HEK293 (cell line): ENCODE data around the gene BRF1.

ENCODE experiments used
- CTCF ChIA-PET: fragments of 350-600 bp; formaldehyde crosslinking; extraction: SDS; loops from one replicate; lab custom pipeline; 2021; ENCODE audit warnings: antibody characterized with exemption; lab: Yijun Ruan, JAX
- POLR2A ChIA-PET: fragments of 300-600 bp; formaldehyde crosslinking; extraction: SDS; loops from one replicate; lab custom pipeline; 2020; ENCODE audit warnings: antibody characterized with exemption, inconsistent platforms; lab: Yijun Ruan, JAX
- H3K27ac ChIP-seq: fragments of 200-500 bp; sonication (Bioruptor generic); 2 replicates; pipeline ENCODE4 v1.5.1; 2014; ENCODE audit warnings: low read depth, low read length, control low read depth, inconsistent platforms; ENCODE audit errors: extremely low read depth
- H3K36me3 ChIP-seq, 2 experiments: fragments of 200-500 bp in 1 of 2; sonication (Bioruptor generic) in 1 of 2; 1 replicate in 1 of 2; 2 replicates in 1 of 2; pipeline ENCODE4 v1.5.1; 2014 to 2017; ENCODE audit warnings: inconsistent platforms in 2 of 2, low read length in 2 of 2; ENCODE audit not compliant: control insufficient read depth in 2 of 2, insufficient read depth in 1 of 2
- H3K4me1 ChIP-seq: fragments of 200-500 bp; sonication (Bioruptor generic); 2 replicates; pipeline ENCODE4 v1.5.1; 2014; ENCODE audit warnings: mild to moderate bottlenecking, low read length, inconsistent platforms; ENCODE audit not compliant: control insufficient read depth, insufficient read depth
- H3K4me3 ChIP-seq: 2 replicates; pipeline ENCODE4 v1.5.1; 2011; ENCODE audit warnings: low read depth, mild to moderate bottlenecking, control low read depth, low read length, moderate library complexity
- H3K9me3 ChIP-seq: fragments of 200-500 bp; sonication (Bioruptor generic); 2 replicates; pipeline ENCODE4 v1.5.1; 2014; ENCODE audit warnings: low read depth, low read length, inconsistent platforms; ENCODE audit not compliant: control insufficient read depth, insufficient read depth
- GLIS1 ChIP-seq: fragments of 450-650 bp; formaldehyde crosslinking; IDR thresholded peaks from 2 replicates; pipeline ENCODE4 v1.5.1; 2016; ENCODE audit warnings: missing biosample characterization, missing genetic modification characterization
- GLIS2 ChIP-seq: fragments of 450-650 bp; formaldehyde crosslinking; IDR thresholded peaks from 2 replicates; pipeline ENCODE4 v1.5.1; 2016; ENCODE audit warnings: missing biosample characterization, missing genetic modification characterization
- KLF1 ChIP-seq: fragments of 450-650 bp; formaldehyde crosslinking; IDR thresholded peaks from 2 replicates; pipeline ENCODE4 v1.5.1; 2016; ENCODE audit warnings: missing biosample characterization, missing genetic modification characterization
- KLF10 ChIP-seq: fragments of 450-650 bp; IDR thresholded peaks from 2 replicates; pipeline ENCODE4 v1.5.1; 2018; ENCODE audit warnings: missing biosample characterization, mild to moderate bottlenecking, missing genetic modification characterization
- KLF8 ChIP-seq: fragments of 450-650 bp; formaldehyde crosslinking; IDR thresholded peaks from 2 replicates; pipeline ENCODE4 v1.5.1; 2016; ENCODE audit warnings: missing biosample characterization, missing genetic modification characterization
- MYNN ChIP-seq: fragments of 450-650 bp; formaldehyde crosslinking; IDR thresholded peaks from 2 replicates; pipeline ENCODE4 v1.5.1; 2016; ENCODE audit warnings: missing biosample characterization, missing genetic modification characterization, borderline replicate concordance
- PATZ1 ChIP-seq: fragments of 450-650 bp; formaldehyde crosslinking; IDR thresholded peaks from 2 replicates; pipeline ENCODE4 v1.5.1; 2016; ENCODE audit warnings: missing biosample characterization, missing genetic modification characterization
- REST ChIP-seq: fragments of 450-650 bp; formaldehyde crosslinking; IDR thresholded peaks from 2 replicates; pipeline ENCODE4 v1.5.1; 2016; ENCODE audit warnings: missing biosample characterization, missing genetic modification characterization
- SETDB1 ChIP-seq: IDR thresholded peaks from one replicate; pipeline ENCODE4 v1.6.1; 2017; ENCODE audit warnings: mild to moderate bottlenecking, low read length, moderate library complexity, mixed read lengths; ENCODE audit not compliant: insufficient read length
- ZBTB17 ChIP-seq: fragments of 450-650 bp; formaldehyde crosslinking; IDR thresholded peaks from 2 replicates; pipeline ENCODE4 v1.5.1; 2016; ENCODE audit warnings: missing biosample characterization, missing genetic modification characterization
- ZBTB48 ChIP-seq: fragments of 450-650 bp; formaldehyde crosslinking; IDR thresholded peaks from 2 replicates; pipeline ENCODE4 v1.5.1; 2016; ENCODE audit warnings: missing biosample characterization, missing genetic modification characterization
- ZBTB8A ChIP-seq: fragments of 450-650 bp; formaldehyde crosslinking; IDR thresholded peaks from 2 replicates; pipeline ENCODE4 v1.5.1; 2016; ENCODE audit warnings: missing biosample characterization, missing genetic modification characterization
- ZFP3 ChIP-seq: fragments of 450-650 bp; formaldehyde crosslinking; IDR thresholded peaks from 2 replicates; pipeline ENCODE4 v1.5.1; 2016; ENCODE audit warnings: low read depth, missing biosample characterization, missing genetic modification characterization
- ZNF114 ChIP-seq: fragments of 450-650 bp; formaldehyde crosslinking; IDR thresholded peaks from 2 replicates; pipeline ENCODE4 v1.5.0; 2017; ENCODE audit warnings: missing biosample characterization, missing genetic modification characterization
- ZNF16 ChIP-seq: fragments of 450-650 bp; formaldehyde crosslinking; IDR thresholded peaks from 2 replicates; pipeline ENCODE4 v1.5.1; 2016; ENCODE audit warnings: low read depth, missing biosample characterization, missing genetic modification characterization
- ZNF23 ChIP-seq: fragments of 450-650 bp; formaldehyde crosslinking; IDR thresholded peaks from 2 replicates; pipeline ENCODE4 v1.5.1; 2016; ENCODE audit warnings: missing biosample characterization, missing genetic modification characterization, borderline replicate concordance
- ZNF239 ChIP-seq: fragments of 450-650 bp; formaldehyde crosslinking; IDR thresholded peaks from 2 replicates; pipeline ENCODE4 v1.5.1; 2016; ENCODE audit warnings: missing biosample characterization, missing genetic modification characterization
- ZNF280D ChIP-seq: fragments of 450-650 bp; formaldehyde crosslinking; IDR thresholded peaks from 2 replicates; pipeline ENCODE4 v1.5.1; 2016; ENCODE audit warnings: missing biosample characterization, missing genetic modification characterization
- ZNF324 ChIP-seq: fragments of 450-650 bp; formaldehyde crosslinking; IDR thresholded peaks from 2 replicates; pipeline ENCODE4 v1.5.1; 2016; ENCODE audit warnings: missing biosample characterization, missing genetic modification characterization
- ZNF544 ChIP-seq: fragments of 450-650 bp; formaldehyde crosslinking; IDR thresholded peaks from 2 replicates; pipeline ENCODE4 v1.5.0; 2017; ENCODE audit warnings: missing biosample characterization, missing genetic modification characterization
- ZNF555 ChIP-seq: fragments of 450-650 bp; formaldehyde crosslinking; conservative IDR thresholded peaks from 2 replicates; pipeline ENCODE4 v1.5.1; 2017; ENCODE audit warnings: missing biosample characterization, mild to moderate bottlenecking, missing genetic modification characterization, inconsistent platforms
- ZNF561 ChIP-seq: fragments of 450-650 bp; IDR thresholded peaks from 2 replicates; pipeline ENCODE4 v1.5.1; 2018; ENCODE audit warnings: missing biosample characterization, missing genetic modification characterization, borderline replicate concordance
- ZNF600 ChIP-seq: fragments of 450-650 bp; formaldehyde crosslinking; IDR thresholded peaks from 2 replicates; pipeline ENCODE4 v1.5.1; 2016; ENCODE audit warnings: missing biosample characterization, missing genetic modification characterization
- ZNF610 ChIP-seq: fragments of 450-650 bp; formaldehyde crosslinking; IDR thresholded peaks from 2 replicates; pipeline ENCODE4 v1.5.1; 2016; ENCODE audit warnings: missing biosample characterization, missing genetic modification characterization, borderline replicate concordance
- ZNF658 ChIP-seq: fragments of 450-650 bp; formaldehyde crosslinking; IDR thresholded peaks from 2 replicates; pipeline ENCODE4; 2016; ENCODE audit warnings: missing biosample characterization, missing genetic modification characterization
- ZNF701 ChIP-seq: fragments of 450-650 bp; formaldehyde crosslinking; IDR thresholded peaks from 2 replicates; pipeline ENCODE4 v1.5.1; 2016; ENCODE audit warnings: missing biosample characterization, missing genetic modification characterization
- TF ChIP-seq, protein P1 (sequence below): fragments of 450-650 bp; formaldehyde crosslinking; IDR thresholded peaks from 2 replicates; pipeline ENCODE4 v1.5.1; 2017; ENCODE audit warnings: missing biosample characterization, missing genetic modification characterization

Gene BRF1

DNA sequence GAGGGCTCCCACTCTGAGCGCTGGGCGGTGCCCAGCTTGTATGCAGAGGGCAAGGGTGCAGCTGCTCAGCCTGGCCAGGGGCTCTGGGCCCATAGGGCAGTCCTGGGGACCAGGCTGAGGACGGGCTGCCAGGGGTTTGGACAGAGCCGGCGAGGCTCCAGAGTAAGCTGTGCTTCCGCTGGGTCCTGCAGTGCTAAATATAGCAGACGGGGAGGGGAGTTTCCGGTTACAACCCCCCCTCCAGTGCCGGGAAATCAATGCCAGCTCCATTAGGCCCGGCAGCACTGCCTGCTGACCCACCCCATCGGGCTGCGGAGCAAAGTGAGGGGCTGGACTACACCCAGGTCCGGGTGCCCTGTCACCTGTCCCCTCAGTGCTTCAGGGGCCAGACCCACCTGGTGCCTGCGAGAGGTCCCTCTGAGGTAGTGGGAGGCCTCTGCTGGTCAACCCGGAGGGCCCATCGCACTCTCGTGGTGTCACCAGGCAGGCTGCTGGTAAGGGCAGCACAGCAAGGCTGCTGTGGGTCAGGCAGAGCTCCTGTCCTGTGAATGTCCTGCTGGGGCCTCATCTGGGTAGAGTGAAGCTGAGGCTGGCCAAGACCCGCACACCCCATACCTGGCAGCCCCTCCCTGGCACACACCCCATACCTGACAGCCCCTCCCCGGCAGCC, 129.7 kb downstream of the BRF1 start:
- CTCF ChIA-PET, result interaction anchor here (0.6 to 3.7 kb wide), 2 partner anchors 10 to 165 kb away, joined by 4 to 18 read pairs; partner anchors contain the start of gene NUDT14
- Histone ChIP-seq H3K4me3 (no peak overlapping the region), H3K36me3 (peaks cover 0 to 4% of the 10 kb centered on the region in 2 experiments; a peak in 1 of 3 replicates), H3K9me3 (no peaks in the 10 kb centered on the region), H3K4me1 (peaks cover 3% of the 10 kb centered on the region; the same call in 1 of the 2 replicates), H3K27ac (no peak overlapping the region)
- POLR2A ChIA-PET, result interaction anchor here (2.0 kb wide), 1 partner anchor 10 kb away, joined by 9 read pairs; the partner anchor contains the start of gene NUDT14
- TF ChIP-seq, protein P1, sequence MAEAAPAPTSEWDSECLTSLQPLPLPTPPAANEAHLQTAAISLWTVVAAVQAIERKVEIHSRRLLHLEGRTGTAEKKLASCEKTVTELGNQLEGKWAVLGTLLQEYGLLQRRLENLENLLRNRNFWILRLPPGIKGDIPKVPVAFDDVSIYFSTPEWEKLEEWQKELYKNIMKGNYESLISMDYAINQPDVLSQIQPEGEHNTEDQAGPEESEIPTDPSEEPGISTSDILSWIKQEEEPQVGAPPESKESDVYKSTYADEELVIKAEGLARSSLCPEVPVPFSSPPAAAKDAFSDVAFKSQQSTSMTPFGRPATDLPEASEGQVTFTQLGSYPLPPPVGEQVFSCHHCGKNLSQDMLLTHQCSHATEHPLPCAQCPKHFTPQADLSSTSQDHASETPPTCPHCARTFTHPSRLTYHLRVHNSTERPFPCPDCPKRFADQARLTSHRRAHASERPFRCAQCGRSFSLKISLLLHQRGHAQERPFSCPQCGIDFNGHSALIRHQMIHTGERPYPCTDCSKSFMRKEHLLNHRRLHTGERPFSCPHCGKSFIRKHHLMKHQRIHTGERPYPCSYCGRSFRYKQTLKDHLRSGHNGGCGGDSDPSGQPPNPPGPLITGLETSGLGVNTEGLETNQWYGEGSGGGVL (tag by site-specific recombination), result peak; percentile 34; the same call in 1 of the 2 replicates
- no peak for TF ChIP-seq ZFP3 (tag by site-specific recombination)
- peak; percentile 45 for TF ChIP-seq GLIS2 (tag by site-specific recombination)
- no peak for TF ChIP-seq ZNF16 (tag by site-specific recombination)
- peak; percentile 34; the same call in 1 of the 2 replicates for TF ChIP-seq ZNF600
- TF ChIP-seq ZNF280D (tag by site-specific recombination), result no peak
- TF ChIP-seq ZNF23, result no peak
- TF ChIP-seq ZNF610 (tag by site-specific recombination), result no peak
- TF ChIP-seq ZBTB17 (tag by site-specific recombination), result peak; percentile 28; the same call in 1 of the 2 replicates
- TF ChIP-seq PATZ1, result peak; percentile 66; the same call in 1 of the 2 replicates
- TF ChIP-seq ZNF114, result no peak
- TF ChIP-seq MYNN, result no peak
- no peak for TF ChIP-seq SETDB1
- TF ChIP-seq ZNF239 (tag by site-specific recombination), result no peak
- peak; percentile 54; the same call in 1 of the 2 replicates for TF ChIP-seq KLF8 (tag by site-specific recombination)
- no peak for TF ChIP-seq ZBTB48 (tag by site-specific recombination)
- no peak for TF ChIP-seq ZNF701 (tag by site-specific recombination)
- no peak for TF ChIP-seq KLF10 (tag by site-specific recombination)
- no peak for TF ChIP-seq KLF1 (tag by site-specific recombination)
- no peak for TF ChIP-seq ZNF555
- TF ChIP-seq GLIS1 (tag by site-specific recombination), result peak; percentile 16; the same call in 1 of the 2 replicates
- no peak for TF ChIP-seq ZNF324 (tag by site-specific recombination)
- TF ChIP-seq ZNF658 (tag by site-specific recombination), result no peak
- no peak for TF ChIP-seq ZNF544 (tag by site-specific recombination)
- TF ChIP-seq ZNF561 (tag by site-specific recombination), result no peak
- no peak for TF ChIP-seq REST (tag by site-specific recombination)
- TF ChIP-seq ZBTB8A (tag by site-specific recombination), result peak; percentile 53
